Islet of Langerhans (tissue), 1 donor: Measurements from ENCODE around the gene HAAO.

Experiments used
- FAIRE-seq: peaks from one replicate; lab custom pipeline; 2011; peaks lifted over from hg19 to GRCh38; lab: Jason Lieb, UNC

Gene HAAO

GRCh38 chr2:42767899-42768705 is 24.3 kb downstream of the HAAO start:
- FAIRE-seq = no peak

GRCh38 chr2:42767080-42767898 is 25.1 kb downstream of the HAAO start:
- no peak for FAIRE-seq

GRCh38 chr2:42765686-42766085 is 26.7 kb downstream of the HAAO start:
- no peak for FAIRE-seq

GRCh38 chr2:42764901-42765300 is 27.5 kb downstream of the HAAO start:
- FAIRE-seq = no peak

- no peak for FAIRE-seq
Observed at GRCh38 chr2:42764096-42764495, 28.3 kb downstream of the HAAO start, which contains the start of gene OXER1. Gene OXER1, minus strand, starts transcription at chr2:42764135. Its CDS starts 73 bp downstream, at chr2:42764062.

- no peak for FAIRE-seq
Observed at GRCh38 chr2:42762823-42763804, 29.3 kb downstream of the HAAO start.

- no peak for FAIRE-seq
Observed at GRCh38 chr2:42762155-42762554, 30.2 kb downstream of the HAAO start.

GRCh38 chr2:42761554-42761953 is 30.8 kb downstream of the HAAO start:
- FAIRE-seq = no peak

- no peak for FAIRE-seq
Observed at GRCh38 chr2:42758751-42759150, 33.6 kb downstream of the HAAO start.

GRCh38 chr2:42757981-42758740 is 34.2 kb downstream of the HAAO start:
- FAIRE-seq = no peak

GRCh38 chr2:42756966-42757513 is 35.3 kb downstream of the HAAO start:
- no peak for FAIRE-seq

GRCh38 chr2:42756150-42756775 is 36.1 kb downstream of the HAAO start:
- no peak for FAIRE-seq

- no peak for FAIRE-seq
Observed at GRCh38 chr2:42755191-42755880, 37.0 kb downstream of the HAAO start.

GRCh38 chr2:42754776-42755140 is 37.6 kb downstream of the HAAO start:
- no peak for FAIRE-seq

GRCh38 chr2:42754021-42754775 is 38.2 kb downstream of the HAAO start:
- FAIRE-seq = no peak

GRCh38 chr2:42752816-42753813 is 39.3 kb downstream of the HAAO start:
- no peak for FAIRE-seq

GRCh38 chr2:42752314-42752713 is 40.1 kb downstream of the HAAO start:
- no peak for FAIRE-seq

- FAIRE-seq = no peak
Observed at GRCh38 chr2:42748840-42749239, 43.5 kb downstream of the HAAO start.
